NCI-H345 treated with DMSO at 0.1 percent for 48 hours (cell line): ENCODE data around the gene PCDH20.
A peak's percentile ranks its signal among the peaks of the same experiment; 100 is the strongest.
"Not testable (repeated sequence)": the region's sequence is repeated elsewhere in the genome, so short reads cannot be mapped to it uniquely, and the experiment has no call there.

Experiments used
- DNase-seq: peaks from one replicate; lab custom pipeline; 2025; ENCODE audit not compliant: unreplicated experiment; lab: John Stamatoyannopoulos, UW

Gene PCDH20

GRCh38 chr13:61415749-61416148 lies at the start of gene PCDH20:
Gene PCDH20, minus strand, starts transcription at chr13:61415849. Its CDS starts 691 bp downstream, at chr13:61415158.
- no peak for DNase-seq

GRCh38 chr13:61463024-61463423 lies 47.4 kb upstream of the PCDH20 start:
- DNase-seq, result no peak

- DNase-seq, result no peak
Measured at GRCh38 chr13:61453121-61453520, 37.5 kb upstream of the PCDH20 start.

- DNase-seq, result no peak
Measured at GRCh38 chr13:61432029-61432428, 16.4 kb upstream of the PCDH20 start.

- DNase-seq, result no peak
Measured at GRCh38 chr13:61423915-61424314, 8.3 kb upstream of the PCDH20 start.

- DNase-seq, result no peak
Measured at GRCh38 chr13:61417086-61417570, 1.5 kb upstream of the PCDH20 start.

GRCh38 chr13:61415058-61415721 lies 459 bp downstream of the PCDH20 start:
- DNase-seq, result peak; percentile 76

- DNase-seq, result no peak
Measured at GRCh38 chr13:61414686-61415057, 977 bp downstream of the PCDH20 start.

- DNase-seq, result no peak
Measured at GRCh38 chr13:61413572-61414535, 1.8 kb downstream of the PCDH20 start.

GRCh38 chr13:61410669-61411297 lies 4.9 kb downstream of the PCDH20 start:
- DNase-seq, result peak; percentile 45

- DNase-seq, result no peak
Measured at GRCh38 chr13:61410266-61410665, 5.4 kb downstream of the PCDH20 start.

- no peak for DNase-seq
Measured at GRCh38 chr13:61408571-61408970, 7.1 kb downstream of the PCDH20 start.

- DNase-seq, result no peak
Measured at GRCh38 chr13:61406275-61406674, 9.4 kb downstream of the PCDH20 start.

GRCh38 chr13:61396121-61396520 lies 19.5 kb downstream of the PCDH20 start:
- DNase-seq, result no peak

- no peak for DNase-seq
Measured at GRCh38 chr13:61391426-61391825, 24.2 kb downstream of the PCDH20 start.

- DNase-seq, result no peak
Measured at GRCh38 chr13:61387694-61388093, 28.0 kb downstream of the PCDH20 start.

- no peak for DNase-seq
Measured at GRCh38 chr13:61383111-61383510, 32.5 kb downstream of the PCDH20 start.

- DNase-seq, result no peak
Measured at GRCh38 chr13:61370520-61370919, 45.1 kb downstream of the PCDH20 start.

- not testable (repeated sequence) for DNase-seq
Measured at GRCh38 chr13:61364690-61365089, 51.0 kb downstream of the PCDH20 start.

- no peak for DNase-seq
Measured at GRCh38 chr13:61362522-61362921, 53.1 kb downstream of the PCDH20 start.
